Hematopoietic multipotent progenitor cell treated with erythropoietin and hydrocortisone succinate and interleukin-3 and kit ligand, for 4 days (in vitro differentiated cells): Measurements from ENCODE around the gene DUSP9.
"Not testable (repeated sequence)": the region's sequence is repeated elsewhere in the genome, so short reads cannot be mapped to it uniquely, and the experiment has no call there.

ENCODE experiments used
- DNase-seq: peaks from one replicate; pipeline ENCODE4 v3.0.0-alpha.2; 2015

Gene DUSP9

GRCh38 chrX:153674219-153674851 lies 27.3 kb downstream of the DUSP9 start:
- no peak for DNase-seq

- DNase-seq: no peak
Observed at GRCh38 chrX:153681175-153681574, 34.2 kb downstream of the DUSP9 start.

GRCh38 chrX:153683486-153683885 lies 36.5 kb downstream of the DUSP9 start:
- DNase-seq: not testable (repeated sequence)

GRCh38 chrX:153684467-153685155 lies 37.6 kb downstream of the DUSP9 start:
- no peak for DNase-seq

GRCh38 chrX:153685156-153685536 lies 38.1 kb downstream of the DUSP9 start:
- no peak for DNase-seq

GRCh38 chrX:153685751-153686696 lies 39.0 kb downstream of the DUSP9 start:
- DNase-seq: no peak

- DNase-seq: no peak
Observed at GRCh38 chrX:153686711-153687110, 39.7 kb downstream of the DUSP9 start.

GRCh38 chrX:153687121-153688039 lies 40.4 kb downstream of the DUSP9 start, which contains the start of gene SLC6A8:
Gene SLC6A8, plus strand, starts transcription at chrX:153687926. Its CDS starts 649 bp downstream, at chrX:153688575.
- DNase-seq: peak; percentile 57

- DNase-seq: no peak
Observed at GRCh38 chrX:153688071-153688470, 41.1 kb downstream of the DUSP9 start.

- no peak for DNase-seq
Observed at GRCh38 chrX:153688506-153688905, 41.5 kb downstream of the DUSP9 start.

- DNase-seq: no peak
Observed at GRCh38 chrX:153688911-153689590, 42.0 kb downstream of the DUSP9 start.

GRCh38 chrX:153689654-153690465 lies 42.9 kb downstream of the DUSP9 start:
- peak; percentile 67 for DNase-seq

- DNase-seq: no peak
Observed at GRCh38 chrX:153690466-153690865, 43.5 kb downstream of the DUSP9 start.

- DNase-seq: not testable (repeated sequence)
Observed at GRCh38 chrX:153691032-153691827, 44.2 kb downstream of the DUSP9 start.

GRCh38 chrX:153692003-153692402 lies 45.0 kb downstream of the DUSP9 start:
- DNase-seq: no peak

GRCh38 chrX:153692611-153693156 lies 45.7 kb downstream of the DUSP9 start:
- DNase-seq: no peak

- DNase-seq: no peak
Observed at GRCh38 chrX:153693216-153694086, 46.4 kb downstream of the DUSP9 start.

GRCh38 chrX:153694256-153694655 lies 47.3 kb downstream of the DUSP9 start:
- not testable (repeated sequence) for DNase-seq
